Mesothelial cell of epicardium (in vitro differentiated cells): ENCODE measurements around the gene ARHGAP35. TPM values are rescaled to one million over a fixed set of nuclear protein-coding genes. Genes with fewer than 3 reads are reported as not detected.

Source experiments
- DNase-seq, 2 experiments: peaks; one replicate each; pipeline ENCODE4 v3.0.0; 2021; ENCODE audit warnings: low spot score in 2 of 2; ENCODE audit not compliant: unreplicated experiment in 2 of 2
- H3K27ac Mint-ChIP-seq: 2 replicates; pipeline ENCODE4 v1.8.0; 2021; ENCODE audit warnings: mixed read lengths
- H3K27me3 Mint-ChIP-seq: 2 replicates; pipeline ENCODE4 v1.8.0; 2021; ENCODE audit warnings: low read depth, mixed read lengths
- H3K36me3 Mint-ChIP-seq: 2 replicates; pipeline ENCODE4 v1.8.0; 2021; ENCODE audit warnings: mixed read lengths
- H3K4me1 Mint-ChIP-seq: 2 replicates; pipeline ENCODE4 v1.8.0; 2021; ENCODE audit warnings: mixed read lengths
- H3K4me3 Mint-ChIP-seq: 2 replicates; pipeline ENCODE4 v1.8.0; 2021; ENCODE audit warnings: mild to moderate bottlenecking, moderate library complexity, mixed read lengths
- H3K9me3 Mint-ChIP-seq: 2 replicates; pipeline ENCODE4 v1.8.0; 2021; ENCODE audit warnings: mixed read lengths
- CTCF ChIP-seq: fragments of 200-600 bp; sonication (generic); IDR thresholded peaks from one replicate; pipeline ENCODE4 v1.5.0; 2021; ENCODE audit warnings: antibody characterized with exemption; ENCODE audit not compliant: unreplicated experiment
- total RNA-seq: library from RNA; stranded (reverse); gene quantifications from 3 replicates; pipeline ENCODE4 v1.2.1, GENCODE V29; 2021

The ARHGAP35 gene
- total RNA-seq, 1 donor from 2014 or later: 77.9 TPM

GRCh38 chr19:46901701-46902401 is 41.1 kb downstream of the ARHGAP35 start:
- DNase-seq: no peak
- peak overlapping the region; percentile 99 for H3K27ac Mint-ChIP-seq
- H3K4me1 Mint-ChIP-seq: peaks cover 69% of the 10 kb centered on the region

GRCh38 chr19:46902402-46902766 is 41.6 kb downstream of the ARHGAP35 start:
- no peak for DNase-seq
- Mint-ChIP-seq H3K27ac (peak overlapping the region; percentile 99), H3K27me3 (no peaks in the 10 kb centered on the region)

More at GRCh38 chr19:46901701-46902401, 41.1 kb downstream of the ARHGAP35 start:
- H3K36me3 Mint-ChIP-seq: no peaks in the 10 kb centered on the region
- H3K4me3 Mint-ChIP-seq: no peak overlapping the region
- H3K9me3 Mint-ChIP-seq: no peaks in the 10 kb centered on the region
- no peak for TF ChIP-seq CTCF
- H3K27me3 Mint-ChIP-seq: no peaks in the 10 kb centered on the region

GRCh38 chr19:46903458-46903857 is 42.7 kb downstream of the ARHGAP35 start:
- no peaks in the 10 kb centered on the region for H3K36me3 Mint-ChIP-seq

More at GRCh38 chr19:46902402-46902766, 41.6 kb downstream of the ARHGAP35 start:
- TF ChIP-seq CTCF: no peak
- Mint-ChIP-seq H3K4me1 (peaks cover 68% of the 10 kb centered on the region), H3K9me3 (no peaks in the 10 kb centered on the region), H3K4me3 (peak overlapping the region; percentile 7), H3K36me3 (no peaks in the 10 kb centered on the region)

GRCh38 chr19:46904114-46905060 is 43.6 kb downstream of the ARHGAP35 start:
- peak overlapping the region; percentile 99 for H3K27ac Mint-ChIP-seq
- no peak for TF ChIP-seq CTCF
- DNase-seq: no peak
- peaks cover 66% of the 10 kb centered on the region for H3K4me1 Mint-ChIP-seq
- H3K36me3 Mint-ChIP-seq: no peaks in the 10 kb centered on the region
- peak overlapping the region; percentile 8 for H3K4me3 Mint-ChIP-seq
- H3K9me3 Mint-ChIP-seq: no peaks in the 10 kb centered on the region
- no peaks in the 10 kb centered on the region for H3K27me3 Mint-ChIP-seq

More at GRCh38 chr19:46903458-46903857, 42.7 kb downstream of the ARHGAP35 start:
- H3K9me3 Mint-ChIP-seq: no peaks in the 10 kb centered on the region
- H3K4me1 Mint-ChIP-seq: peaks cover 68% of the 10 kb centered on the region
- H3K27me3 Mint-ChIP-seq: no peaks in the 10 kb centered on the region
- H3K4me3 Mint-ChIP-seq: peak overlapping the region; percentile 7
- no peak for TF ChIP-seq CTCF
- no peak for DNase-seq
- peak overlapping the region; percentile 99 for H3K27ac Mint-ChIP-seq

- DNase-seq: no peak
- H3K4me3 Mint-ChIP-seq: no peak overlapping the region
- H3K4me1 Mint-ChIP-seq: peaks cover 54% of the 10 kb centered on the region
- H3K27me3 Mint-ChIP-seq: no peaks in the 10 kb centered on the region
- no peak for TF ChIP-seq CTCF
- H3K9me3 Mint-ChIP-seq: no peaks in the 10 kb centered on the region
- peaks cover 2% of the 10 kb centered on the region for H3K36me3 Mint-ChIP-seq
- peak overlapping the region; percentile 93 for H3K27ac Mint-ChIP-seq
Measured at GRCh38 chr19:46906221-46906620, 45.4 kb downstream of the ARHGAP35 start.
